OCI-LY1 (cell line): ENCODE data around the gene SDK1.

Experiments
- H2AFZ ChIP-seq: fragments of 200-600 bp; sonication (generic), shearing (Covaris generic); 2 replicates; pipeline ENCODE4 v1.6.0; 2014; ENCODE audit warnings: antibody characterized with exemption, mild to moderate bottlenecking, low read length
- H3F3A ChIP-seq: fragments of 200-600 bp; sonication (generic), shearing (Covaris generic); 2 replicates; pipeline ENCODE4 v1.6.0; 2014; ENCODE audit warnings: mild to moderate bottlenecking, antibody characterized with exemption, low read length, moderate library complexity; ENCODE audit not compliant: insufficient read depth
- H3K27ac ChIP-seq: fragments of 200-600 bp; sonication (generic); 2 replicates; pipeline ENCODE4 v1.5.1; 2014; ENCODE audit warnings: low read length, mixed run types, mild to moderate bottlenecking, low read depth; ENCODE audit not compliant: poor library complexity, severe bottlenecking
- H3K27me3 ChIP-seq: fragments of 200-600 bp; sonication (generic); 2 replicates; pipeline ENCODE4 v1.6.0; 2014; ENCODE audit warnings: antibody characterized with exemption, mild to moderate bottlenecking, low read length, moderate library complexity; ENCODE audit not compliant: insufficient read depth
- H3K36me3 ChIP-seq: fragments of 200-600 bp; sonication (generic); 2 replicates; pipeline ENCODE4 v1.6.1; 2014; ENCODE audit warnings: mild to moderate bottlenecking, antibody characterized with exemption, low read length, moderate library complexity, mixed read lengths; ENCODE audit not compliant: insufficient read depth
- H3K4me1 ChIP-seq: fragments of 200-600 bp; sonication (generic); 2 replicates; pipeline ENCODE4 v1.5.1; 2014; ENCODE audit warnings: mild to moderate bottlenecking, low read length, moderate library complexity; ENCODE audit not compliant: insufficient read depth, severe bottlenecking
- H3K4me2 ChIP-seq: fragments of 200-600 bp; sonication (generic), shearing (Covaris generic); 2 replicates; pipeline ENCODE4 v1.6.1; 2014; ENCODE audit warnings: low read length
- H3K4me3 ChIP-seq: fragments of 200-600 bp; sonication (generic); 2 replicates; pipeline ENCODE4 v1.5.1; 2014; ENCODE audit warnings: low read length, low read depth, mild to moderate bottlenecking, mixed read lengths; ENCODE audit not compliant: poor library complexity, severe bottlenecking
- H3K79me2 ChIP-seq: fragments of 200-600 bp; shearing (Covaris generic); 2 replicates; pipeline ENCODE4 v1.6.1; 2016; ENCODE audit warnings: mixed run types, low read length, mixed read lengths; ENCODE audit not compliant: insufficient read depth
- H3K9ac ChIP-seq: fragments of 200-600 bp; sonication (generic), shearing (Covaris generic); 2 replicates; pipeline ENCODE4 v1.6.1; 2014; ENCODE audit warnings: mild to moderate bottlenecking, low read length, mixed read lengths
- H3K9me2 ChIP-seq: fragments of 200-600 bp; sonication (generic), shearing (Covaris generic); 2 replicates; pipeline ENCODE4 v1.6.1; 2014; ENCODE audit warnings: low read depth, mild to moderate bottlenecking, low read length, mixed read lengths
- H3K9me3 ChIP-seq: fragments of 200-600 bp; shearing (Covaris generic); 2 replicates; pipeline ENCODE4 v1.6.1; 2014; ENCODE audit warnings: low read length, mixed read lengths
- H4K20me1 ChIP-seq: fragments of 200-600 bp; sonication (generic), shearing (Covaris generic); 2 replicates; pipeline ENCODE4 v1.6.0; 2016; ENCODE audit warnings: mild to moderate bottlenecking, low read length; ENCODE audit not compliant: insufficient read depth
- CTCF ChIP-seq: fragments of 200-600 bp; sonication (generic), shearing (Covaris generic); IDR thresholded peaks from 2 replicates; pipeline ENCODE4 v1.5.1; 2017; ENCODE audit warnings: mild to moderate bottlenecking, antibody characterized with exemption, low read length, moderate library complexity, mixed read lengths
- EZH2 ChIP-seq: fragments of 200-600 bp; sonication (generic), shearing (Covaris generic); IDR thresholded peaks from 2 replicates; pipeline ENCODE4 v1.8.0; 2017; ENCODE audit warnings: borderline replicate concordance, mixed run types, mild to moderate bottlenecking, antibody characterized with exemption, low read length, moderate library complexity, mixed read lengths

Gene SDK1

DNA sequence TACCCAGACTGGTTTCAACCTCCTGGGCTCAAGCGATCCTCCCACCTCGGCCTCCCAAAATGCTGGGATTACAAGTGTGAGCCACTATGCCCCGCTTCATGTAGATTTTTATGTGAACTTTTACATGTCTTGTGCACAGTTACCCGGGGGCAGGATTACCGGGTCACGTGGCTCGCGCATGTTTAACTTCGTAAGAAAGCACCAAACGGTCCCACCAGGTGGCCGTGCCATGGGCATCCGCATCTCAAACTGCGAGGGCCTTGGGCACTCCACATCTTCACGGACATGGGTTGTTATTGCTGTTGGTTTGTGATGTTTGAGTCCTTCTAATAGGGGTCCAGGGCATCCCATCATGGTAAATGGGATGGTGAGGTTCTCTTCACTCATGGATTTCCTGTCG lies 744.4 kb downstream of the SDK1 start:
- Histone ChIP-seq H3K27ac (no peak overlapping the region), H3K9me2 (no peaks in the 10 kb centered on the region), H3K4me2 (no peak overlapping the region), H3K79me2 (no peaks in the 10 kb centered on the region), H3K4me1 (peaks cover 25% of the 10 kb centered on the region), H3K9ac (no peak overlapping the region), H3K9me3 (no peaks in the 10 kb centered on the region), H3K4me3 (no peak overlapping the region), H2AFZ (no peak overlapping the region), H4K20me1 (no peaks in the 10 kb centered on the region), H3F3A (no peaks in the 10 kb centered on the region), H3K36me3 (no peaks in the 10 kb centered on the region), H3K27me3 (no peaks in the 10 kb centered on the region)
- no peak for TF ChIP-seq EZH2
- TF ChIP-seq CTCF: no peak

- Histone ChIP-seq H3K4me3 (no peak overlapping the region), H2AFZ (no peak overlapping the region), H3K36me3 (no peaks in the 10 kb centered on the region), H3K79me2 (no peaks in the 10 kb centered on the region), H3K4me1 (peaks cover 19% of the 10 kb centered on the region), H3K27me3 (no peaks in the 10 kb centered on the region), H3K27ac (no peak overlapping the region), H4K20me1 (no peaks in the 10 kb centered on the region), H3F3A (no peaks in the 10 kb centered on the region), H3K9ac (no peak overlapping the region), H3K4me2 (no peak overlapping the region), H3K9me3 (no peaks in the 10 kb centered on the region), H3K9me2 (no peaks in the 10 kb centered on the region)
- TF ChIP-seq CTCF: no peak
- TF ChIP-seq EZH2: no peak
Measured at GRCh38 chr7:4045975-4046374, 744.9 kb downstream of the SDK1 start.

GRCh38 chr7:4048336-4048735 lies 747.3 kb downstream of the SDK1 start:
- TF ChIP-seq CTCF (no peak), EZH2 (no peak)
- no peaks in the 10 kb centered on the region for H3K9me3 ChIP-seq
- H4K20me1 ChIP-seq: no peaks in the 10 kb centered on the region
- H3F3A ChIP-seq: no peaks in the 10 kb centered on the region
- H3K4me2 ChIP-seq: no peak overlapping the region
- H3K27me3 ChIP-seq: no peaks in the 10 kb centered on the region
- H3K79me2 ChIP-seq: no peaks in the 10 kb centered on the region
- H3K4me3 ChIP-seq: no peak overlapping the region
- H2AFZ ChIP-seq: no peak overlapping the region
- H3K27ac ChIP-seq: no peak overlapping the region
- H3K36me3 ChIP-seq: no peaks in the 10 kb centered on the region
- H3K9ac ChIP-seq: no peak overlapping the region
- no peaks in the 10 kb centered on the region for H3K9me2 ChIP-seq
- peaks cover 11% of the 10 kb centered on the region for H3K4me1 ChIP-seq
